ENCODE measurements around the gene LBX1. TPM values are rescaled to one million over a fixed set of nuclear protein-coding genes. Genes with fewer than 3 reads are reported as not detected.
"Not testable (repeated sequence)": the region's sequence is repeated elsewhere in the genome, so short reads cannot be mapped to it uniquely, and the experiment has no call there.

The LBX1 gene
- total and polyA plus RNA-seq, 4 experiments from 2014 or later: not detected

DNA sequence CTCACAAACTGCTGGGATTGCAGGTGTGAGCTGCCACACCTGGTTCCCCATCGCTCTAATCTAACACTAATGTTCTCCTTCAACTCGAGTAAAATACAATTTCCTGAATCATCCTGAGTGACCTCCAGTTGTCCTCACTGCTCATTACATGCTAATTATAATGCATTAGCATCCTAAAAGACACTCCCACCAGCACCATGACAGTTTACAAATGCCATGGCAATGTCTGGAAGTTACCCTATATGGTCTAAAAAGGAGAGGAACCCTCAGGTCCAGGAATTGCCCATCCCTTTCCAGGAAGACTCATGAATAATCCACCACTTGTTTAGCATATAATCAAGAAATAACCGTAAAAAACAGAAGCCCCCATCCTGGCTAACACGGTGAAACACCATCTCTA lies 26.6 kb downstream of the LBX1 start:
- POLR2A ChIA-PET (ENCODE audit: partially characterized antibody); DNase-seq; H3K4me3 ChIP-seq (ENCODE audit: low read length in 2 of 2); H3K36me3 Mint-ChIP-seq; H3K9me3 Mint-ChIP-seq; H3K27ac ChIP-seq (ENCODE audit: low read depth, low read length); H3K27me3 ChIP-seq (ENCODE audit: insufficient read depth, low read length); H3K9me3 ChIP-seq (ENCODE audit: control insufficient read depth in 1 of 2, low read length in 2 of 2); H3K4me3 Mint-ChIP-seq; H3K4me1 Mint-ChIP-seq; H3K4me1 ChIP-seq (ENCODE audit: insufficient read depth, low read length); intact Hi-C loops (cut with micrococcal nuclease); H3K27ac Mint-ChIP-seq; H3K36me3 ChIP-seq (ENCODE audit: insufficient read depth, low read length): not testable (repeated sequence)
- CTCF ChIA-PET (ENCODE audit: partially characterized antibody): interaction anchor here (3.6 kb wide), 1 partner anchor 11 kb away, joined by 12 read pairs; no protein-coding TSS in a partner anchor
- H3K27me3 Mint-ChIP-seq: peaks cover 9 to 23% of the 10 kb centered on the region in 2 donors

DNA sequence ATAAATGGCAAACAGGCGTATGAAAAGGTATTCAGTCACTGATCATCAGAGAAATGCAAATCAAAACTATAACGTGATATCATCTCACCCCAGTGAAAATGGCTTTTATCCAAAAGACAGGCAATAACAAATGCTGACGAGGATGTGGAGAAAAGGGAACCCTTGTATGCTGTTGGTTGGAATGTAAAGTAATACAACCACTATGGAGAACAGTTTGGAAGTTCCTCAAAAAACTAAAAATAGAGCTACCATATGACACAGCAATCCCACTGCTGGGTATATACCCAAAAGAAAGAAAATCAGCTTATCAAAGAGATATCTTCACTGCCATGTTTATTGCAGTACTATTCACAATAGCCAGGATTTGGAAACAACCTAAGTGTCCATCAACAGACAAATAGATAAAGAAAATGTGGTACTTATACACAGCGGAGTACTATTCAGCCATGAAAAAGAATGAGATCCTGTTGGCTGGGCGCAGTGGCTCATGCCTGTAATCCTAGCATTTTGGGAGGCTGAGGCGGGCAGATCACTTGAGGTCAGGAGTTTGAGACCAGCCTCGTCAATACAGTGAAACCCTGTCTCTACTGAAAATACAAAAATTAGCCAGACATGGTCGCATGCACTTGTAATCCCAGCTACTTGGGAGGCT lies 30.8 kb downstream of the LBX1 start:
- H3K27me3 Mint-ChIP-seq: peaks cover 9 to 20% of the 10 kb centered on the region in 2 donors
- H3K4me1 Mint-ChIP-seq; H3K9me3 Mint-ChIP-seq; H3K27ac ChIP-seq (ENCODE audit: low read depth, low read length); POLR2A ChIA-PET (ENCODE audit: partially characterized antibody); H3K9me3 ChIP-seq (ENCODE audit: control insufficient read depth in 1 of 2, low read length in 2 of 2); intact Hi-C loops (cut with micrococcal nuclease); H3K36me3 ChIP-seq (ENCODE audit: insufficient read depth, low read length); H3K27ac Mint-ChIP-seq; H3K4me3 ChIP-seq (ENCODE audit: low read length in 2 of 2); CTCF ChIA-PET (ENCODE audit: partially characterized antibody); H3K4me1 ChIP-seq (ENCODE audit: insufficient read depth, low read length); H3K4me3 Mint-ChIP-seq; H3K27me3 ChIP-seq (ENCODE audit: insufficient read depth, low read length); DNase-seq; H3K36me3 Mint-ChIP-seq: not testable (repeated sequence)

DNA sequence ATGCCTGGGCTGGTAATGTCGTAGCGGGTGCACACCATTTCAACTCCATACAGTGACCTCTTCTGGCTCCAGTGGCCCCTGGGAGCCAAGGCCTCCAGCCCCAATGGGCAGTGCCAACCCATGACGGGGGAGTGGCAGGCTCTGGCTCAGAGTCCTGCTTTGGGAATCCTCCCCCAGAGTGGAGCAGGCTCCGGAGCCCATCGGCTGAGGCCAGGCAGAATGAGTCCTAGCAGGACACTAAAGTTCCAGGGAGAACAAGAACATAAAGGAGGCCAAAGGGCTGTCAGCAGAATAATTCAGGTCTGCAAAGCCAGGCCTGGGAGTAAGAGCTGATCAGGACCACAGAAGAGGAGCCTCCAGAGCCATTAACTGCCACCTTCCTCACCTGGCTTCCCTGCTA lies 33.3 kb downstream of the LBX1 start:
- intact Hi-C loops (cut with micrococcal nuclease): no loop called here

DNA sequence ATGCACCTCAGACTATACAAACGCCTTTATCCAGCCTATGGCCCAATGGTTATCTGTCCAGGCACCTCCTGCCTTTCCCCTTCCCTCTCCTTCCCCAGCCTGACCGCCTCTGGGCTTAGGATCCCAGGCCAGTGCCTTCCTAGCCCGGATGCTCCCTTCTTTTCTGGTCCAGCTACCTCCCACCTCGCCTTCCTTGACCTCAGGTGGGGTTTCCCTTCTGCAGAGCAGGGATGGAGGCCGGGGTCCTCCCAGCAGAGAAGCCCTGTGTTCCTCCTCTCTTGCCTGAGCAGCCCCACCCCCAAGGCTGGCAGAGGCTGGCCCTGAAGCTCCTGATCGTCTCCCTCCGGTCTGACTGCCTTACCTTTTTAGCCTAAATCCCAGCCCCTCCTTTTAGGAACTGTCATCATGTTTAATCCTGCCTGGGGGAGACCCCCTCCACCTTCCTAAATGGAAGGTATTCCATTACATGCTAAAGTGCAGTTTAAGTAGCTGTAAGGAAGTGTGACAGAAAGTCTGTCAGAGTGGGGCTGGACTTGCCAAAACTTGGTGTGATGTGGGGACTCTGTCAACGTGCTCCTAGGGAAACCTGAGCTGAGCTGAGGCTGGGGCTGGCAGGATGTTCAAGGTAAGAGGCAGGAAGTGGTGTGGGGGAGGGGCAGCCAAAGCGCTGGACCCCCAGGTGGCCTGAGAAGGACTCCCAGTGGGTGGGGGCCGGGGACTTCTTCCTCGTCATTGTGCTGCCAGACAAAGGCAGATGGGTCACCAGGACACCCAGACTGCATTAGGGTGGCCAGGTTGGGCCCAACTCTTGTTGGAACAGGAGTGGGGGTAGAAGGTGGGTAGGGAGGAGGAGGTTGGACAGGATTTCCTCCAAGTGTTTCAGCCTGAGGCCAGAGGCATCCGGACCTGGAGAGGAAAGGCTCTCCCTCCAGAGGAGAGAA lies 39.5 kb downstream of the LBX1 start:
- H3K27ac Mint-ChIP-seq: no peak overlapping the region
- H3K9me3 ChIP-seq (ENCODE audit: control insufficient read depth in 1 of 2, low read length in 2 of 2): no peaks in the 10 kb centered on the region
- intact Hi-C loops (cut with micrococcal nuclease): no loop called here
- no peaks in the 10 kb centered on the region for H3K27me3 ChIP-seq (ENCODE audit: insufficient read depth, low read length)
- H3K9me3 Mint-ChIP-seq: no peaks in the 10 kb centered on the region
- CTCF ChIA-PET (ENCODE audit: partially characterized antibody): no interaction called here
- no peaks in the 10 kb centered on the region for H3K4me1 ChIP-seq (ENCODE audit: insufficient read depth, low read length)
- no peak overlapping the region for H3K27ac ChIP-seq (ENCODE audit: low read depth, low read length)
- peaks cover 11 to 13% of the 10 kb centered on the region in 2 donors for H3K27me3 Mint-ChIP-seq
- H3K36me3 ChIP-seq (ENCODE audit: insufficient read depth, low read length): no peaks in the 10 kb centered on the region
- no peak overlapping the region for H3K4me3 Mint-ChIP-seq
- POLR2A ChIA-PET (ENCODE audit: partially characterized antibody): no interaction called here
- no peak for DNase-seq
- H3K4me3 ChIP-seq (ENCODE audit: low read length in 2 of 2): no peak overlapping the region
- peaks cover 0 to 11% (median 4%) of the 10 kb centered on the region in 4 donors for H3K4me1 Mint-ChIP-seq
- H3K36me3 Mint-ChIP-seq: no peaks in the 10 kb centered on the region

More for the DNA sequence above, 33.3 kb downstream of the LBX1 start:
- Mint-ChIP-seq H3K27me3 (peaks cover 17 to 23% of the 10 kb centered on the region in 2 donors), H3K4me1 (peaks cover 0 to 5% (median 2%) of the 10 kb centered on the region in 4 donors), H3K4me3 (no peak overlapping the region), H3K9me3 (peaks cover 0 to 1% (median 0%) of the 10 kb centered on the region in 8 donors), H3K27ac (no peak overlapping the region), H3K36me3 (no peaks in the 10 kb centered on the region)
- no peaks in the 10 kb centered on the region for H3K36me3 ChIP-seq (ENCODE audit: insufficient read depth, low read length)
- no peak overlapping the region for H3K27ac ChIP-seq (ENCODE audit: low read depth, low read length)
- H3K4me1 ChIP-seq (ENCODE audit: insufficient read depth, low read length): no peaks in the 10 kb centered on the region
- H3K27me3 ChIP-seq (ENCODE audit: insufficient read depth, low read length): no peaks in the 10 kb centered on the region
- H3K4me3 ChIP-seq (ENCODE audit: low read length in 2 of 2): no peak overlapping the region
- no peaks in the 10 kb centered on the region for H3K9me3 ChIP-seq (ENCODE audit: control insufficient read depth in 1 of 2, low read length in 2 of 2)
- ChIA-PET POLR2A (ENCODE audit: partially characterized antibody) (no interaction called here), CTCF (ENCODE audit: partially characterized antibody) (interaction anchor here (1.6 kb wide), 1 partner anchor 18 kb away, joined by 4 read pairs; no protein-coding TSS in a partner anchor)
- no peak for DNase-seq

DNA sequence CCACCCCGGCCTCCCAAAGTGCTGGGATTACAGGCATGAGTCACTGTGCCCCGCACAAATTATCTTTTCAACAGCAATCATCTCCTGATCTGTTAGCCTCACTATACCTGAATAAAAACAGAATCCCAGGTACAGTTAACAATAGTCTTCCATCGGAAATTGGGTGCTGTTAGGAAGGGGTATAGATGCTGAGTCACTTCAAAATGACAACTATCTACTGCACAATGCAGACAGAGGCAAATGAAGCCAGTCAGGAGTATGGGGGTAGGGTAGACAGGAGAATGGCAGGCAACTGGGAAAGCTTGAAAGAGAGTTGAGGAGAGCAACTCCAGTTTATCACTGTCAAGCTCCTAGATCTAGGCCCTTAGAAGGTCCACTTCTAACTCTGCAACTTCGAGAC lies 40.3 kb downstream of the LBX1 start:
- H3K27me3 ChIP-seq (ENCODE audit: insufficient read depth, low read length): no peaks in the 10 kb centered on the region
- H3K4me1 ChIP-seq (ENCODE audit: insufficient read depth, low read length): no peaks in the 10 kb centered on the region
- intact Hi-C loops (cut with micrococcal nuclease): no loop called here
- no peak for DNase-seq
- POLR2A ChIA-PET (ENCODE audit: partially characterized antibody): no interaction called here
- H3K9me3 ChIP-seq (ENCODE audit: control insufficient read depth in 1 of 2, low read length in 2 of 2): no peaks in the 10 kb centered on the region
- peaks cover 11 to 14% of the 10 kb centered on the region in 2 donors for H3K27me3 Mint-ChIP-seq
- H3K4me3 Mint-ChIP-seq: no peak overlapping the region
- no peak overlapping the region for H3K27ac ChIP-seq (ENCODE audit: low read depth, low read length)
- H3K36me3 Mint-ChIP-seq: no peaks in the 10 kb centered on the region
- H3K36me3 ChIP-seq (ENCODE audit: insufficient read depth, low read length): no peaks in the 10 kb centered on the region
- CTCF ChIA-PET (ENCODE audit: partially characterized antibody): no interaction called here
- no peak overlapping the region for H3K4me3 ChIP-seq (ENCODE audit: low read length in 2 of 2)
- no peak overlapping the region for H3K27ac Mint-ChIP-seq
- peaks cover 0 to 11% (median 4%) of the 10 kb centered on the region in 4 donors for H3K4me1 Mint-ChIP-seq
- no peaks in the 10 kb centered on the region for H3K9me3 Mint-ChIP-seq

DNA sequence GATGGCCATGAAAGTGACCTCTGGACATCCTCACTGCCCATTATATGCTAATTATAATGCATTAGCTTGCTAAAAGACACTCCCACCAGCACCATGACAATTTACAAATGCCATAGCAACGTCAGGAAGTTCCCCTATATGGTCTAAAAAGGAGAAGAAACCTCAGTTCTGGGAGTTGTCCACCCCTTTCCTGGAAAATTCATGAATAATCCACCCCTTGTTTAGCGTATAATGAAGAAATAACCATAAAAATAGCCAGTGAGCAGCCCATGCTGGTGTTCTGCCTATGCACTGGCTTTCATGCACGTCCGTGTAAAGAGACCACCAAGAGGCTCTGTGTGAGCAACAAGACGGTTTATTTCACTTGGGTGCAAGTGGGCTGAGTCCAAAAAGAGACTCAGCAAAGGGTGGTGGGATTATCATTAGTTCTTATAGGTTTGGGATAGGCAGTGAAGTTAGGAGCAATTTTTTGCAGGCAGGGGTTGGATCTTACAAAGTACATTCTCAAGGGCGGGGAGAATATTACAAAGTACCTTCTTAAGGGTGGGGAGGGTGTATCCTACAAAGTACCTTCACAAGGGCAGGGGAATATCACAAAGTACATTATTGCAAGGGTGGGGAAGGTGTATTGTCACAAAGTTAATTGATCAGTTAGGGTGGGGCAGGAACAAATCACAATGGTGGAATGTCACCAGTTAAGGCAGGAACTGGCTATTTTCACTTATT lies 45.6 kb downstream of the LBX1 start:
- Mint-ChIP-seq H3K9me3 (peaks cover 0 to 2% (median 0%) of the 10 kb centered on the region in 8 donors), H3K27me3 (peaks cover 15 to 24% of the 10 kb centered on the region in 2 donors), H3K4me1 (no peaks in the 10 kb centered on the region), H3K4me3 (no peak overlapping the region), H3K27ac (no peak overlapping the region), H3K36me3 (no peaks in the 10 kb centered on the region)
- no peak for DNase-seq
- POLR2A ChIA-PET (ENCODE audit: partially characterized antibody): no interaction called here
- no peaks in the 10 kb centered on the region for H3K27me3 ChIP-seq (ENCODE audit: insufficient read depth, low read length)
- H3K9me3 ChIP-seq (ENCODE audit: control insufficient read depth in 1 of 2, low read length in 2 of 2): no peaks in the 10 kb centered on the region
- H3K36me3 ChIP-seq (ENCODE audit: insufficient read depth, low read length): no peaks in the 10 kb centered on the region
- H3K4me3 ChIP-seq (ENCODE audit: low read length in 2 of 2): no peak overlapping the region
- no peak overlapping the region for H3K27ac ChIP-seq (ENCODE audit: low read depth, low read length)
- intact Hi-C loops (cut with micrococcal nuclease): no loop called here
- CTCF ChIA-PET (ENCODE audit: partially characterized antibody): no interaction called here
- H3K4me1 ChIP-seq (ENCODE audit: insufficient read depth, low read length): no peaks in the 10 kb centered on the region

DNA sequence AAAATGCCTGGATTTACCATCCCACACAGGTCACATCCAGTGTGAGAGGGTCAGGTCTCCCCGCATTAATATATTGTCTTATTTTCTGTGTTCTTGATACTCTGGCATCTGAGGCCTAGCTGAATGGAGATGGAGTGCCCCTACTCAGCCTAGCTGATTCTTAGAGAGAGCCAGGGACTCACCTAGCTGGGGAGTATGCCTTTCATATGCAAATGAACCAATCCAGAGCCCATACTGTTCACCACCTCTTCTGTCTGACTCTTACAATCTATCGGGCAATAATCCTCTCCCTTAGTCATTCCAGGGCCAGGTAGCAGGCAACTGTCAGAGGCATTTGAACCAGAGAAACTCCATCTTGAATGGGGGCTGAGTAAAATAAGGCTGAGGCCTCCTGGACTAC lies 46.3 kb downstream of the LBX1 start:
- Histone ChIP-seq H3K9me3 (ENCODE audit: control insufficient read depth in 1 of 2, low read length in 2 of 2) (no peaks in the 10 kb centered on the region), H3K27ac (ENCODE audit: low read depth, low read length) (no peak overlapping the region), H3K4me1 (ENCODE audit: insufficient read depth, low read length) (no peaks in the 10 kb centered on the region), H3K27me3 (ENCODE audit: insufficient read depth, low read length) (no peaks in the 10 kb centered on the region), H3K36me3 (ENCODE audit: insufficient read depth, low read length) (no peaks in the 10 kb centered on the region), H3K4me3 (ENCODE audit: low read length in 2 of 2) (no peak overlapping the region)
- Mint-ChIP-seq H3K27me3 (peaks cover 18 to 24% of the 10 kb centered on the region in 2 donors), H3K36me3 (no peaks in the 10 kb centered on the region), H3K27ac (no peak overlapping the region), H3K4me3 (no peak overlapping the region), H3K4me1 (no peaks in the 10 kb centered on the region), H3K9me3 (peaks cover 0 to 4% (median 0%) of the 10 kb centered on the region in 8 donors)
- intact Hi-C loops (cut with micrococcal nuclease): no loop called here
- ChIA-PET CTCF (ENCODE audit: partially characterized antibody) (interaction anchor here (2.6 kb wide), 1 partner anchor 31 kb away, joined by 10 read pairs; no protein-coding TSS in a partner anchor), POLR2A (ENCODE audit: partially characterized antibody) (no interaction called here)
- no peak for DNase-seq

Data from CD4-positive, alpha-beta memory T cell (primary cell).